GM23338 (cell line): ENCODE data around the gene FOXN4. TPM values are rescaled to one million over a fixed set of nuclear protein-coding genes. Genes with fewer than 3 reads are reported as not detected.

Experiments used
- ATAC-seq: fragments of 200-7000 bp; cut with Tn5 transposase; 3 replicates; pipeline ENCODE4 v1.9.1; 2020
- DNase-seq: peaks from one replicate; pipeline ENCODE4 v3.0.0-alpha.2; 2015; ENCODE audit warnings: low spot score
- H2AFZ ChIP-seq: fragments of 200-600 bp; sonication (generic); 2 replicates; pipeline ENCODE4 v1.8.0; 2016; ENCODE audit warnings: antibody characterized with exemption, mild to moderate bottlenecking, moderate library complexity
- H3F3A ChIP-seq: fragments of 200-600 bp; sonication (generic); replicated peaks from 2 replicates; pipeline ENCODE4 v1.8.0; 2017; ENCODE audit warnings: antibody characterized with exemption, mixed run types, low read depth
- H3K27ac ChIP-seq: fragments of 200-600 bp; sonication (generic); 2 replicates; pipeline ENCODE4 v1.6.1; 2016; ENCODE audit warnings: low read depth
- H3K27me3 ChIP-seq: fragments of 200-600 bp; sonication (generic); 2 replicates; pipeline ENCODE4 v1.8.0; 2016; ENCODE audit warnings: mild to moderate bottlenecking, mixed run types, moderate library complexity; ENCODE audit not compliant: insufficient read depth
- H3K36me3 ChIP-seq: fragments of 200-600 bp; sonication (generic); 2 replicates; pipeline ENCODE4 v1.8.0; 2016; ENCODE audit warnings: mild to moderate bottlenecking; ENCODE audit not compliant: insufficient read depth
- H3K4me1 ChIP-seq: fragments of 200-600 bp; sonication (generic); 2 replicates; pipeline ENCODE4 v1.8.0; 2016; ENCODE audit warnings: mild to moderate bottlenecking, moderate library complexity; ENCODE audit not compliant: insufficient read depth
- H3K4me2 ChIP-seq: fragments of 200-600 bp; sonication (generic); 2 replicates; pipeline ENCODE4 v1.7.1; 2017; ENCODE audit warnings: mixed run types
- H3K4me3 ChIP-seq: fragments of 200-600 bp; sonication (generic); 2 replicates; pipeline ENCODE4 v1.6.1; 2016; ENCODE audit warnings: mixed run types
- H3K79me2 ChIP-seq: fragments of 200-600 bp; sonication (generic); replicated peaks from 2 replicates; pipeline ENCODE4 v1.8.0; 2017; ENCODE audit warnings: mild to moderate bottlenecking; ENCODE audit not compliant: insufficient read depth
- H3K9me2 ChIP-seq: fragments of 200-600 bp; sonication (generic); 2 replicates; pipeline ENCODE4 v1.8.0; 2017; ENCODE audit not compliant: insufficient read depth
- H4K20me1 ChIP-seq: fragments of 200-600 bp; sonication (generic); replicated peaks from 2 replicates; pipeline ENCODE4 v1.8.0; 2017; ENCODE audit warnings: mild to moderate bottlenecking; ENCODE audit not compliant: insufficient read depth
- H3K27ac Mint-ChIP-seq: 2 replicates; pipeline ENCODE4 v1.8.0; 2020; ENCODE audit warnings: inconsistent platforms, mild to moderate bottlenecking, moderate library complexity, mixed read lengths
- H3K27me3 Mint-ChIP-seq: 3 replicates; pipeline ENCODE4 v1.8.0; 2022; ENCODE audit warnings: low read depth, mild to moderate bottlenecking, moderate library complexity, mixed read lengths, inconsistent platforms; ENCODE audit not compliant: insufficient read depth, poor library complexity
- H3K36me3 Mint-ChIP-seq: 3 replicates; pipeline ENCODE4 v1.8.0; 2021; ENCODE audit warnings: low read depth, mild to moderate bottlenecking, inconsistent platforms, moderate library complexity, mixed read lengths
- H3K4me1 Mint-ChIP-seq: 3 replicates; pipeline ENCODE4 v1.8.0; 2020; ENCODE audit warnings: mild to moderate bottlenecking, inconsistent platforms, mixed read lengths
- H3K4me3 Mint-ChIP-seq: 3 replicates; pipeline ENCODE4 v1.8.0; 2021; ENCODE audit warnings: moderate library complexity, mild to moderate bottlenecking, inconsistent platforms, mixed read lengths
- H3K9me3 Mint-ChIP-seq: 3 replicates; pipeline ENCODE4 v1.8.0; 2020; ENCODE audit warnings: moderate library complexity, mild to moderate bottlenecking, inconsistent platforms, mixed read lengths
- CREB1 ChIP-seq: fragments of 250-450 bp; sonication (Bioruptor Pico); IDR thresholded peaks from 2 replicates; pipeline ENCODE4 v1.5.0; 2020; ENCODE audit warnings: low read depth, mild to moderate bottlenecking, moderate library complexity
- EZH2 ChIP-seq: fragments of 200-600 bp; sonication (generic); IDR thresholded peaks from one replicate; pipeline ENCODE4 v1.8.0; 2017; ENCODE audit warnings: antibody characterized with exemption, mild to moderate bottlenecking, low read depth; ENCODE audit not compliant: unreplicated experiment
- EZH2phosphoT487 ChIP-seq: fragments of 200-600 bp; sonication (generic); IDR thresholded peaks from one replicate; pipeline ENCODE4 v1.8.1; 2018; ENCODE audit warnings: antibody characterized with exemption; ENCODE audit not compliant: unreplicated experiment
- JUNB ChIP-seq: IDR thresholded peaks from one replicate; pipeline ENCODE4 v1.6.1; 2016; ENCODE audit warnings: antibody characterized with exemption; ENCODE audit not compliant: unreplicated experiment
- POLR2AphosphoS5 ChIP-seq: IDR thresholded peaks from 2 replicates; pipeline ENCODE4 v1.6.1; 2016; ENCODE audit warnings: antibody characterized with exemption, low read depth
- REST ChIP-seq: IDR thresholded peaks from one replicate; pipeline ENCODE4 v1.6.1; 2018; ENCODE audit warnings: antibody characterized with exemption; ENCODE audit not compliant: unreplicated experiment
- STAT1 ChIP-seq: IDR thresholded peaks from one replicate; pipeline ENCODE4 v1.6.1; 2016; ENCODE audit warnings: antibody characterized with exemption; ENCODE audit not compliant: unreplicated experiment
- ZNF114 ChIP-seq: fragments of 250-450 bp; sonication (Bioruptor Pico); IDR thresholded peaks from 2 replicates; pipeline ENCODE4 v1.5.0; 2020; ENCODE audit warnings: mild to moderate bottlenecking, moderate library complexity
- polyA plus RNA-seq: library from polyadenylated mRNA; unstranded; fragments of >200 nt; fragmentation: Nextera tagmentation; extraction: Ambion mirVana; gene quantifications from 2 replicates; pipeline ENCODE4 v1.2.1, GENCODE V29; 2016
- total RNA-seq: library from RNA; depleted of rRNA; stranded (reverse); fragments of >200 nt; shearing (Covaris generic); gene quantifications from 2 replicates; pipeline ENCODE4 v1.2.3, GENCODE V29; 2014
- TF ChIP-seq, protein P1 (sequence below): fragments of 250-450 bp; sonication (Bioruptor Pico); IDR thresholded peaks from 2 replicates; pipeline ENCODE4 v1.5.0; 2020; ENCODE audit warnings: mild to moderate bottlenecking, moderate library complexity
- TF ChIP-seq, protein P2 (sequence below): IDR thresholded peaks from 2 replicates; pipeline ENCODE4 v1.6.1; 2016; ENCODE audit warnings: antibody characterized with exemption

FOXN4 gene
- total and polyA plus RNA-seq, 2 experiments from 2014 or later, result 0.35 to 0.47 TPM

- TF ChIP-seq, protein P1, sequence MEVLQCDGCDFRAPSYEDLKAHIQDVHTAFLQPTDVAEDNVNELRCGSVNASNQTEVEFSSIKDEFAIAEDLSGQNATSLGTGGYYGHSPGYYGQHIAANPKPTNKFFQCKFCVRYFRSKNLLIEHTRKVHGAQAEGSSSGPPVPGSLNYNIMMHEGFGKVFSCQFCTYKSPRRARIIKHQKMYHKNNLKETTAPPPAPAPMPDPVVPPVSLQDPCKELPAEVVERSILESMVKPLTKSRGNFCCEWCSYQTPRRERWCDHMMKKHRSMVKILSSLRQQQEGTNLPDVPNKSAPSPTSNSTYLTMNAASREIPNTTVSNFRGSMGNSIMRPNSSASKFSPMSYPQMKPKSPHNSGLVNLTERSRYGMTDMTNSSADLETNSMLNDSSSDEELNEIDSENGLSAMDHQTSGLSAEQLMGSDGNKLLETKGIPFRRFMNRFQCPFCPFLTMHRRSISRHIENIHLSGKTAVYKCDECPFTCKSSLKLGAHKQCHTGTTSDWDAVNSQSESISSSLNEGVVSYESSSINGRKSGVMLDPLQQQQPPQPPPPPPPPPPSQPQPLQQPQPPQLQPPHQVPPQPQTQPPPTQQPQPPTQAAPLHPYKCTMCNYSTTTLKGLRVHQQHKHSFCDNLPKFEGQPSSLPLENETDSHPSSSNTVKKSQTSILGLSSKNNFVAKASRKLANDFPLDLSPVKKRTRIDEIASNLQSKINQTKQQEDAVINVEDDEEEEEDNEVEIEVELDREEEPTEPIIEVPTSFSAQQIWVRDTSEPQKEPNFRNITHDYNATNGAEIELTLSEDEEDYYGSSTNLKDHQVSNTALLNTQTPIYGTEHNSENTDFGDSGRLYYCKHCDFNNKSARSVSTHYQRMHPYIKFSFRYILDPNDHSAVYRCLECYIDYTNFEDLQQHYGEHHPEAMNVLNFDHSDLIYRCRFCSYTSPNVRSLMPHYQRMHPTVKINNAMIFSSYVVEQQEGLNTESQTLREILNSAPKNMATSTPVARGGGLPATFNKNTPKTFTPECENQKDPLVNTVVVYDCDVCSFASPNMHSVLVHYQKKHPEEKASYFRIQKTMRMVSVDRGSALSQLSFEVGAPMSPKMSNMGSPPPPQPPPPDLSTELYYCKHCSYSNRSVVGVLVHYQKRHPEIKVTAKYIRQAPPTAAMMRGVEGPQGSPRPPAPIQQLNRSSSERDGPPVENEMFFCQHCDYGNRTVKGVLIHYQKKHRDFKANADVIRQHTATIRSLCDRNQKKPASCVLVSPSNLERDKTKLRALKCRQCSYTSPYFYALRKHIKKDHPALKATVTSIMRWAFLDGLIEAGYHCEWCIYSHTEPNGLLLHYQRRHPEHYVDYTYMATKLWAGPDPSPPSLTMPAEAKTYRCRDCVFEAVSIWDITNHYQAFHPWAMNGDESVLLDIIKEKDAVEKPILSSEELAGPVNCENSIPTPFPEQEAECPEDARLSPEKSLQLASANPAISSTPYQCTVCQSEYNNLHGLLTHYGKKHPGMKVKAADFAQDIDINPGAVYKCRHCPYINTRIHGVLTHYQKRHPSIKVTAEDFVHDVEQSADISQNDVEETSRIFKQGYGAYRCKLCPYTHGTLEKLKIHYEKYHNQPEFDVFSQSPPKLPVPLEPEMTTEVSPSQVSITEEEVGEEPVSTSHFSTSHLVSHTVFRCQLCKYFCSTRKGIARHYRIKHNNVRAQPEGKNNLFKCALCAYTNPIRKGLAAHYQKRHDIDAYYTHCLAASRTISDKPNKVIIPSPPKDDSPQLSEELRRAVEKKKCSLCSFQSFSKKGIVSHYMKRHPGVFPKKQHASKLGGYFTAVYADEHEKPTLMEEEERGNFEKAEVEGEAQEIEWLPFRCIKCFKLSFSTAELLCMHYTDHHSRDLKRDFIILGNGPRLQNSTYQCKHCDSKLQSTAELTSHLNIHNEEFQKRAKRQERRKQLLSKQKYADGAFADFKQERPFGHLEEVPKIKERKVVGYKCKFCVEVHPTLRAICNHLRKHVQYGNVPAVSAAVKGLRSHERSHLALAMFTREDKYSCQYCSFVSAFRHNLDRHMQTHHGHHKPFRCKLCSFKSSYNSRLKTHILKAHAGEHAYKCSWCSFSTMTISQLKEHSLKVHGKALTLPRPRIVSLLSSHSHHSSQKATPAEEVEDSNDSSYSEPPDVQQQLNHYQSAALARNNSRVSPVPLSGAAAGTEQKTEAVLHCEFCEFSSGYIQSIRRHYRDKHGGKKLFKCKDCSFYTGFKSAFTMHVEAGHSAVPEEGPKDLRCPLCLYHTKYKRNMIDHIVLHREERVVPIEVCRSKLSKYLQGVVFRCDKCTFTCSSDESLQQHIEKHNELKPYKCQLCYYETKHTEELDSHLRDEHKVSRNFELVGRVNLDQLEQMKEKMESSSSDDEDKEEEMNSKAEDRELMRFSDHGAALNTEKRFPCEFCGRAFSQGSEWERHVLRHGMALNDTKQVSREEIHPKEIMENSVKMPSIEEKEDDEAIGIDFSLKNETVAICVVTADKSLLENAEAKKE (CRISPR knock-in tag), result no peak
- TF ChIP-seq STAT1, result no peak
- TF ChIP-seq CREB1 (CRISPR knock-in tag), result no peak
- TF ChIP-seq EZH2phosphoT487, result no peak
- no peak for TF ChIP-seq POLR2AphosphoS5
- no peak for TF ChIP-seq JUNB
- no peak for TF ChIP-seq EZH2
Observed at GRCh38 chr12:109331301-109331952, 22.3 kb upstream of the FOXN4 start (continued).

DNA sequence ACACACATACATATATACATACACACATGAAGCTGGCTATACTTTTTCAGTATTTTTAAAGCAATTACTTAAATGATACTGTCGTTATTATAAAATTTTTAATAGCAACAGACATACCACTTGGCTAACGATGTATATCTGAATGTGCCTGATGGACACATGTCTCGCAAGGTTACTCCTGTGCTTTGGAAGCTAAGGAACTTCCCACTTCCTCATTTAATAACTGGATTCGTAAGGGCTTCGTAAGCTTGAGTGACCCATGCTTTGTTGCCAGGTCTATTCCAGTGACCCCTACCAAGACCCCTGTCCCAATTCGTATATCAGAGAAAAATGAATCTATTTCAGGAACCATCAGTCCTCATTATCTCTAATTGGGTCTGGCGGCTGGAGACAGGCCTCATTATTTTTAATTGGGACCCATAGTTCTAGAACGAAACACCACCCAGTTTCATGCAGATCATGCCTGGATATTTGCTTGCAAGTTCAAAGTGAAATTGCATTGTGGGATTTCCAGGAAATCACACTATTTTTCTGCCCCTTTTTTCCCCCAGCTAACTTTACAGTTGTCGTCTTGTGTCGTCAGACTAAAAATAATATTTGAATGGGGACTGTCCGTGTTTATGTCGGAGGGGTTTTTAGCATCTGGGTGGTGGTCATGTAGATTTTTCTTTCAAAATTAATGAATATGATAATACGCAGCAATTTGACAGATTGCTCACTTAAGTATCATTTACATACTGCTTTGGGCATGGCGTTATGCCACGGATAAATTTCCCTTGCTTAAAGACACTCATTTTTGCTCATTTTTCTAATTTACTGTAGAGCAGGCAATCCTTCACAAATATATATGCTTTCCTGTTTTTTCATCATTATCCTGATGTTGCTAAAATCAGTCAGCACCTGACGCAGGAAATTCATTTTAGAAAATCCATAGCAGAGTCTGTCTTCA, 21.5 kb upstream of the FOXN4 start:
- no peaks in the 10 kb centered on the region for H3K4me1 ChIP-seq
- ATAC-seq, result no peak
- TF ChIP-seq EZH2 (no peak), REST (no peak), STAT1 (no peak), ZNF114 (CRISPR knock-in tag) (no peak), EZH2phosphoT487 (no peak), JUNB (no peak), POLR2AphosphoS5 (no peak)
- TF ChIP-seq, protein P2, sequence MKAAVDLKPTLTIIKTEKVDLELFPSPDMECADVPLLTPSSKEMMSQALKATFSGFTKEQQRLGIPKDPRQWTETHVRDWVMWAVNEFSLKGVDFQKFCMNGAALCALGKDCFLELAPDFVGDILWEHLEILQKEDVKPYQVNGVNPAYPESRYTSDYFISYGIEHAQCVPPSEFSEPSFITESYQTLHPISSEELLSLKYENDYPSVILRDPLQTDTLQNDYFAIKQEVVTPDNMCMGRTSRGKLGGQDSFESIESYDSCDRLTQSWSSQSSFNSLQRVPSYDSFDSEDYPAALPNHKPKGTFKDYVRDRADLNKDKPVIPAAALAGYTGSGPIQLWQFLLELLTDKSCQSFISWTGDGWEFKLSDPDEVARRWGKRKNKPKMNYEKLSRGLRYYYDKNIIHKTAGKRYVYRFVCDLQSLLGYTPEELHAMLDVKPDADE, result no peak

More for the DNA sequence above, 21.5 kb upstream of the FOXN4 start:
- H3K27ac ChIP-seq, result no peak overlapping the region
- peaks cover 6% of the 10 kb centered on the region; the same call in 2 of the 3 replicates for H3K4me1 Mint-ChIP-seq
- no peak overlapping the region for H3K4me3 Mint-ChIP-seq
- peak overlapping the region; percentile 86; the same call in 1 of the 2 replicates for H2AFZ ChIP-seq
- no peak for DNase-seq
- no peak overlapping the region for H3K4me2 ChIP-seq
- H3K4me3 ChIP-seq, result no peak overlapping the region
- H3K36me3 Mint-ChIP-seq, result no peaks in the 10 kb centered on the region
- H3K27ac Mint-ChIP-seq, result no peak overlapping the region; the same call in 1 of the 2 replicates
- no peaks in the 10 kb centered on the region for H3F3A ChIP-seq
- no peaks in the 10 kb centered on the region for H3K27me3 ChIP-seq
- no peaks in the 10 kb centered on the region for H4K20me1 ChIP-seq
- no peaks in the 10 kb centered on the region for H3K27me3 Mint-ChIP-seq
- no peaks in the 10 kb centered on the region for H3K79me2 ChIP-seq
- peaks cover 2% of the 10 kb centered on the region; the same call in 2 of the 3 replicates for H3K9me3 Mint-ChIP-seq
- no peaks in the 10 kb centered on the region for H3K9me2 ChIP-seq
- H3K36me3 ChIP-seq, result no peaks in the 10 kb centered on the region
